HEK293 (cell line): ENCODE results near the gene USP2.
A peak's percentile ranks its signal among the peaks of the same experiment; 100 is the strongest.

Experiments used
- CTCF ChIA-PET: fragments of 350-600 bp; formaldehyde crosslinking; extraction: SDS; loops from one replicate; lab custom pipeline; 2021; ENCODE audit warnings: antibody characterized with exemption; lab: Yijun Ruan, JAX
- POLR2A ChIA-PET: fragments of 300-600 bp; formaldehyde crosslinking; extraction: SDS; loops from one replicate; lab custom pipeline; 2020; ENCODE audit warnings: antibody characterized with exemption, inconsistent platforms; lab: Yijun Ruan, JAX
- H3K27ac ChIP-seq: fragments of 200-500 bp; sonication (Bioruptor generic); 2 replicates; pipeline ENCODE4 v1.5.1; 2014; ENCODE audit warnings: low read depth, low read length, control low read depth, inconsistent platforms; ENCODE audit errors: extremely low read depth
- H3K36me3 ChIP-seq, 2 experiments: fragments of 200-500 bp in 1 of 2; sonication (Bioruptor generic) in 1 of 2; 1 replicate in 1 of 2; 2 replicates in 1 of 2; pipeline ENCODE4 v1.5.1; 2014 to 2017; ENCODE audit warnings: inconsistent platforms in 2 of 2, low read length in 2 of 2; ENCODE audit not compliant: control insufficient read depth in 2 of 2, insufficient read depth in 1 of 2
- H3K4me1 ChIP-seq: fragments of 200-500 bp; sonication (Bioruptor generic); 2 replicates; pipeline ENCODE4 v1.5.1; 2014; ENCODE audit warnings: mild to moderate bottlenecking, low read length, inconsistent platforms; ENCODE audit not compliant: control insufficient read depth, insufficient read depth
- H3K4me3 ChIP-seq: 2 replicates; pipeline ENCODE4 v1.5.1; 2011; ENCODE audit warnings: low read depth, mild to moderate bottlenecking, control low read depth, low read length, moderate library complexity
- H3K9me3 ChIP-seq: fragments of 200-500 bp; sonication (Bioruptor generic); 2 replicates; pipeline ENCODE4 v1.5.1; 2014; ENCODE audit warnings: low read depth, low read length, inconsistent platforms; ENCODE audit not compliant: control insufficient read depth, insufficient read depth
- BCL11A ChIP-seq: fragments of 450-650 bp; formaldehyde crosslinking; IDR thresholded peaks from 2 replicates; pipeline ENCODE4 v1.5.1; 2016; ENCODE audit warnings: low read depth, missing biosample characterization, missing genetic modification characterization
- EGR2 ChIP-seq: fragments of 450-650 bp; formaldehyde crosslinking; IDR thresholded peaks from 2 replicates; pipeline ENCODE4 v1.5.1; 2016; ENCODE audit warnings: low read depth, missing biosample characterization, missing genetic modification characterization
- GFI1B ChIP-seq: fragments of 450-650 bp; formaldehyde crosslinking; IDR thresholded peaks from 2 replicates; pipeline ENCODE4 v1.5.1; 2016; ENCODE audit warnings: missing biosample characterization, missing genetic modification characterization
- GLI4 ChIP-seq: fragments of 450-650 bp; formaldehyde crosslinking; IDR thresholded peaks from 2 replicates; pipeline ENCODE4 v1.5.1; 2016; ENCODE audit warnings: missing biosample characterization, missing genetic modification characterization
- GLIS2 ChIP-seq: fragments of 450-650 bp; formaldehyde crosslinking; IDR thresholded peaks from 2 replicates; pipeline ENCODE4 v1.5.1; 2016; ENCODE audit warnings: missing biosample characterization, missing genetic modification characterization
- KLF10 ChIP-seq: fragments of 450-650 bp; IDR thresholded peaks from 2 replicates; pipeline ENCODE4 v1.5.1; 2018; ENCODE audit warnings: missing biosample characterization, mild to moderate bottlenecking, missing genetic modification characterization
- OSR2 ChIP-seq: fragments of 450-650 bp; formaldehyde crosslinking; IDR thresholded peaks from 2 replicates; pipeline ENCODE4 v1.5.1; 2016; ENCODE audit warnings: missing biosample characterization, missing genetic modification characterization
- ZBTB17 ChIP-seq: fragments of 450-650 bp; formaldehyde crosslinking; IDR thresholded peaks from 2 replicates; pipeline ENCODE4 v1.5.1; 2016; ENCODE audit warnings: missing biosample characterization, missing genetic modification characterization
- ZBTB21 ChIP-seq: fragments of 450-650 bp; formaldehyde crosslinking; IDR thresholded peaks from 2 replicates; pipeline ENCODE4 v1.5.1; 2017; ENCODE audit warnings: missing biosample characterization, missing genetic modification characterization
- ZBTB48 ChIP-seq: fragments of 450-650 bp; formaldehyde crosslinking; IDR thresholded peaks from 2 replicates; pipeline ENCODE4 v1.5.1; 2016; ENCODE audit warnings: missing biosample characterization, missing genetic modification characterization
- ZFHX2 ChIP-seq: fragments of 450-650 bp; formaldehyde crosslinking; conservative IDR thresholded peaks from 2 replicates; pipeline ENCODE4 v1.5.1; 2016; ENCODE audit warnings: missing biosample characterization, missing genetic modification characterization
- ZNF292 ChIP-seq: fragments of 450-650 bp; formaldehyde crosslinking; IDR thresholded peaks from 2 replicates; pipeline ENCODE4 v1.5.1; 2016; ENCODE audit warnings: low read depth, missing biosample characterization, missing genetic modification characterization, borderline replicate concordance
- ZNF324 ChIP-seq: fragments of 450-650 bp; formaldehyde crosslinking; IDR thresholded peaks from 2 replicates; pipeline ENCODE4 v1.5.1; 2016; ENCODE audit warnings: missing biosample characterization, missing genetic modification characterization
- ZNF341 ChIP-seq: fragments of 450-650 bp; formaldehyde crosslinking; IDR thresholded peaks from 2 replicates; pipeline ENCODE4; 2016; ENCODE audit warnings: low read depth, missing biosample characterization, missing genetic modification characterization
- ZNF394 ChIP-seq: fragments of 450-650 bp; formaldehyde crosslinking; IDR thresholded peaks from 2 replicates; pipeline ENCODE4 v1.5.1; 2016; ENCODE audit warnings: missing biosample characterization, missing genetic modification characterization, mild to moderate bottlenecking, moderate library complexity, borderline replicate concordance
- ZNF521 ChIP-seq: fragments of 450-650 bp; formaldehyde crosslinking; IDR thresholded peaks from 2 replicates; pipeline ENCODE4 v1.5.1; 2017; ENCODE audit warnings: missing biosample characterization, mild to moderate bottlenecking, missing genetic modification characterization
- ZNF558 ChIP-seq: fragments of 450-650 bp; formaldehyde crosslinking; IDR thresholded peaks from 2 replicates; pipeline ENCODE4 v1.5.1; 2016; ENCODE audit warnings: missing biosample characterization, missing genetic modification characterization
- ZNF585B ChIP-seq: fragments of 450-650 bp; formaldehyde crosslinking; IDR thresholded peaks from 2 replicates; pipeline ENCODE4 v1.5.1; 2016; ENCODE audit warnings: missing biosample characterization, missing genetic modification characterization
- ZNF610 ChIP-seq: fragments of 450-650 bp; formaldehyde crosslinking; IDR thresholded peaks from 2 replicates; pipeline ENCODE4 v1.5.1; 2016; ENCODE audit warnings: missing biosample characterization, missing genetic modification characterization, borderline replicate concordance
- ZNF654 ChIP-seq: fragments of 450-650 bp; formaldehyde crosslinking; IDR thresholded peaks from 2 replicates; pipeline ENCODE4 v1.5.1; 2016; ENCODE audit warnings: low read depth, missing biosample characterization, missing genetic modification characterization
- ZNF660 ChIP-seq: fragments of 450-650 bp; IDR thresholded peaks from 2 replicates; pipeline ENCODE4 v1.5.1; 2018; ENCODE audit warnings: missing biosample characterization, mild to moderate bottlenecking, missing genetic modification characterization
- ZNF707 ChIP-seq: fragments of 450-650 bp; formaldehyde crosslinking; IDR thresholded peaks from 2 replicates; pipeline ENCODE4 v1.5.1; 2016; ENCODE audit warnings: missing biosample characterization, missing genetic modification characterization
- ZNF747 ChIP-seq: fragments of 450-650 bp; formaldehyde crosslinking; IDR thresholded peaks from 2 replicates; pipeline ENCODE4 v1.5.1; 2016; ENCODE audit warnings: missing biosample characterization, missing genetic modification characterization
- ZNF785 ChIP-seq: fragments of 450-650 bp; formaldehyde crosslinking; IDR thresholded peaks from 2 replicates; pipeline ENCODE4 v1.5.1; 2016; ENCODE audit warnings: missing biosample characterization, missing genetic modification characterization
- ZNF843 ChIP-seq: fragments of 450-650 bp; formaldehyde crosslinking; IDR thresholded peaks from 2 replicates; pipeline ENCODE4 v1.5.1; 2016; ENCODE audit warnings: missing biosample characterization, missing genetic modification characterization
- TF ChIP-seq, protein P1 (sequence below): fragments of 450-650 bp; formaldehyde crosslinking; IDR thresholded peaks from 2 replicates; pipeline ENCODE4 v1.5.1; 2016; ENCODE audit warnings: missing biosample characterization, missing genetic modification characterization
- TF ChIP-seq, protein P2 (sequence below): fragments of 450-650 bp; formaldehyde crosslinking; IDR thresholded peaks from 2 replicates; pipeline ENCODE4 v1.5.1; 2016; ENCODE audit warnings: missing biosample characterization, missing genetic modification characterization
- TF ChIP-seq, protein P3 (sequence below): fragments of 450-650 bp; formaldehyde crosslinking; IDR thresholded peaks from 2 replicates; pipeline ENCODE4 v1.5.1; 2016; ENCODE audit warnings: missing biosample characterization, missing genetic modification characterization
- TF ChIP-seq, protein P4 (sequence below): fragments of 450-650 bp; formaldehyde crosslinking; IDR thresholded peaks from 2 replicates; pipeline ENCODE4 v1.5.1; 2016; ENCODE audit warnings: missing biosample characterization, missing genetic modification characterization

USP2 gene

DNA sequence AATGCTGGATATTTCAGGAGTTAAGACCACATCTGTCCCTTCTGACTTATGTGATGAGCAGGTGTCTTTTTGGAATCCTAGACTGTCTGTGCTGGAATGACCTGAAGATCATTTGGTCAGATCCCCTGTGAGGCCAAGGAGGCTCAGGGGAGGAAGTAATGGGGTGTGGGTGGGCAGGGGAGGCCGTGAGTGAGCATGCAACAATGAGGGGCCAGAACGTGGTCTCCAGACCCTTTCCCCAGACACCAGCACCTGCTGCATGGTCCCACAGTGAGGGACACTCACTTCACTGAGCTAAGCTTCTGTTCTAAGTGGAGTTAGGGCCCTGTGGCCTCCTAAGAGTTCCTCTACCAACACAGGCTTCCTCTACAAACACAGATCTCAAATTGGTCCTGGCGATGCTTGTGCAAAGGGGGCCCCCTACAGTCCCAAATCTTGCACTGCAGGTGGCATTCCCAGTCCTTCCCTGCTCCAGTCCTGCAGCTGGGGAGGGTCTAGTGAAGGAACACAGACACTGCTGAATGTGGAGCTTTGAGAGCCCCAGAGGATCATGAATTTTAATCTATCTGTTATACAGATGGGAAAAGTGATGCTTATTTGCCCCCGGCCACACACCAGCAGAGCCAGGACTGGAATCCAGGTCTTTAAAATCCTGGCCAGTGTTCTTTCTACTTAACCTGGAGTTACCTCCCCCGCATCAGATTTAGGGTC is 7.4 kb downstream of the USP2 start:
- Histone ChIP-seq H3K4me1 (peaks cover 2% of the 10 kb centered on the region; the same call in 1 of the 2 replicates), H3K27ac (no peak overlapping the region), H3K36me3 (no peaks in the 10 kb centered on the region), H3K9me3 (no peaks in the 10 kb centered on the region), H3K4me3 (no peak overlapping the region)
- ChIA-PET CTCF (interaction anchor here (0.5 to 13.7 kb wide), 39 partner anchors 7 to 1054 kb away, joined by 3 to 160 read pairs (median 4); partner anchors contain the start of genes C1QTNF5, CBL, CENATAC and RNF26), POLR2A (interaction anchor here (0.6 to 2.5 kb wide), 6 partner anchors 13 to 290 kb away, joined by 3 to 16 read pairs (median 6); partner anchors contain the start of genes C2CD2L and MCAM)
- peak; percentile 88 for TF ChIP-seq ZNF654 (tag by site-specific recombination)
- no peak for TF ChIP-seq ZNF785
- TF ChIP-seq, protein P1, sequence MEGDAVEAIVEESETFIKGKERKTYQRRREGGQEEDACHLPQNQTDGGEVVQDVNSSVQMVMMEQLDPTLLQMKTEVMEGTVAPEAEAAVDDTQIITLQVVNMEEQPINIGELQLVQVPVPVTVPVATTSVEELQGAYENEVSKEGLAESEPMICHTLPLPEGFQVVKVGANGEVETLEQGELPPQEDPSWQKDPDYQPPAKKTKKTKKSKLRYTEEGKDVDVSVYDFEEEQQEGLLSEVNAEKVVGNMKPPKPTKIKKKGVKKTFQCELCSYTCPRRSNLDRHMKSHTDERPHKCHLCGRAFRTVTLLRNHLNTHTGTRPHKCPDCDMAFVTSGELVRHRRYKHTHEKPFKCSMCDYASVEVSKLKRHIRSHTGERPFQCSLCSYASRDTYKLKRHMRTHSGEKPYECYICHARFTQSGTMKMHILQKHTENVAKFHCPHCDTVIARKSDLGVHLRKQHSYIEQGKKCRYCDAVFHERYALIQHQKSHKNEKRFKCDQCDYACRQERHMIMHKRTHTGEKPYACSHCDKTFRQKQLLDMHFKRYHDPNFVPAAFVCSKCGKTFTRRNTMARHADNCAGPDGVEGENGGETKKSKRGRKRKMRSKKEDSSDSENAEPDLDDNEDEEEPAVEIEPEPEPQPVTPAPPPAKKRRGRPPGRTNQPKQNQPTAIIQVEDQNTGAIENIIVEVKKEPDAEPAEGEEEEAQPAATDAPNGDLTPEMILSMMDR (tag by site-specific recombination) = peak; percentile 34; the same call in 1 of the 2 replicates
- TF ChIP-seq ZBTB48 (tag by site-specific recombination) = peak; percentile 67
- peak; percentile 24; the same call in 1 of the 2 replicates for TF ChIP-seq ZBTB17 (tag by site-specific recombination)
- TF ChIP-seq GFI1B (tag by site-specific recombination) = no peak
- TF ChIP-seq ZNF558 (tag by site-specific recombination) = no peak
- no peak for TF ChIP-seq ZNF610 (tag by site-specific recombination)
- no peak for TF ChIP-seq ZNF747
- TF ChIP-seq ZBTB21 = no peak
- TF ChIP-seq ZNF585B (tag by site-specific recombination) = no peak
- no peak for TF ChIP-seq ZNF292
- no peak for TF ChIP-seq ZNF324 (tag by site-specific recombination)
- TF ChIP-seq, protein P2, sequence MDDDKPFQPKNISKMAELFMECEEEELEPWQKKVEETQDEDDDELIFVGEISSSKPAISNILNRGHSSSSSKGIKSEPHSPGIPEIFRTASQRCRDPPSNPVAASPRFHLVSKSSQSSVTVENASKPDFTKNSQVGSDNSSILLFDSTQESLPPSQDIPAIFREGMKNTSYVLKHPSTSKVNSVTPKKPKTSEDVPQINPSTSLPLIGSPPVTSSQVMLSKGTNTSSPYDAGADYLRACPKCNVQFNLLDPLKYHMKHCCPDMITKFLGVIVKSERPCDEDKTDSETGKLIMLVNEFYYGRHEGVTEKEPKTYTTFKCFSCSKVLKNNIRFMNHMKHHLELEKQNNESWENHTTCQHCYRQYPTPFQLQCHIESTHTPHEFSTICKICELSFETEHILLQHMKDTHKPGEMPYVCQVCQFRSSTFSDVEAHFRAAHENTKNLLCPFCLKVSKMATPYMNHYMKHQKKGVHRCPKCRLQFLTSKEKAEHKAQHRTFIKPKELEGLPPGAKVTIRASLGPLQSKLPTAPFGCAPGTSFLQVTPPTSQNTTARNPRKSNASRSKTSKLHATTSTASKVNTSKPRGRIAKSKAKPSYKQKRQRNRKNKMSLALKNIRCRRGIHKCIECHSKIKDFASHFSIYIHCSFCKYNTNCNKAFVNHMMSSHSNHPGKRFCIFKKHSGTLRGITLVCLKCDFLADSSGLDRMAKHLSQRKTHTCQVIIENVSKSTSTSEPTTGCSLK (tag by site-specific recombination) = no peak
- TF ChIP-seq ZNF707 (tag by site-specific recombination) = no peak
- no peak for TF ChIP-seq ZFHX2 (tag by site-specific recombination)
- 0 out of 2 replicates have a peak, but pooled peaks have one; percentile 24 for TF ChIP-seq ZNF660 (tag by site-specific recombination)
- TF ChIP-seq ZNF521 (tag by site-specific recombination) = no peak
- TF ChIP-seq ZNF341 (tag by site-specific recombination) = no peak
- TF ChIP-seq ZNF394 = no peak
- no peak for TF ChIP-seq KLF10 (tag by site-specific recombination)
- TF ChIP-seq OSR2 = no peak
- TF ChIP-seq EGR2 = 0 out of 2 replicates have a peak, but pooled peaks have one; percentile 9
- no peak for TF ChIP-seq GLI4
- TF ChIP-seq, protein P3, sequence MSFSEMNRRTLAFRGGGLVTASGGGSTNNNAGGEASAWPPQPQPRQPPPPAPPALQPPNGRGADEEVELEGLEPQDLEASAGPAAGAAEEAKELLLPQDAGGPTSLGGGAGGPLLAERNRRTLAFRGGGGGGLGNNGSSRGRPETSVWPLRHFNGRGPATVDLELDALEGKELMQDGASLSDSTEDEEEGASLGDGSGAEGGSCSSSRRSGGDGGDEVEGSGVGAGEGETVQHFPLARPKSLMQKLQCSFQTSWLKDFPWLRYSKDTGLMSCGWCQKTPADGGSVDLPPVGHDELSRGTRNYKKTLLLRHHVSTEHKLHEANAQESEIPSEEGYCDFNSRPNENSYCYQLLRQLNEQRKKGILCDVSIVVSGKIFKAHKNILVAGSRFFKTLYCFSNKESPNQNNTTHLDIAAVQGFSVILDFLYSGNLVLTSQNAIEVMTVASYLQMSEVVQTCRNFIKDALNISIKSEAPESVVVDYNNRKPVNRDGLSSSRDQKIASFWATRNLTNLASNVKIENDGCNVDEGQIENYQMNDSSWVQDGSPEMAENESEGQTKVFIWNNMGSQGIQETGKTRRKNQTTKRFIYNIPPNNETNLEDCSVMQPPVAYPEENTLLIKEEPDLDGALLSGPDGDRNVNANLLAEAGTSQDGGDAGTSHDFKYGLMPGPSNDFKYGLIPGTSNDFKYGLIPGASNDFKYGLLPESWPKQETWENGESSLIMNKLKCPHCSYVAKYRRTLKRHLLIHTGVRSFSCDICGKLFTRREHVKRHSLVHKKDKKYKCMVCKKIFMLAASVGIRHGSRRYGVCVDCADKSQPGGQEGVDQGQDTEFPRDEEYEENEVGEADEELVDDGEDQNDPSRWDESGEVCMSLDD (tag by site-specific recombination) = no peak
- TF ChIP-seq ZNF843 (tag by site-specific recombination) = no peak
- TF ChIP-seq BCL11A = no peak
- TF ChIP-seq, protein P4, sequence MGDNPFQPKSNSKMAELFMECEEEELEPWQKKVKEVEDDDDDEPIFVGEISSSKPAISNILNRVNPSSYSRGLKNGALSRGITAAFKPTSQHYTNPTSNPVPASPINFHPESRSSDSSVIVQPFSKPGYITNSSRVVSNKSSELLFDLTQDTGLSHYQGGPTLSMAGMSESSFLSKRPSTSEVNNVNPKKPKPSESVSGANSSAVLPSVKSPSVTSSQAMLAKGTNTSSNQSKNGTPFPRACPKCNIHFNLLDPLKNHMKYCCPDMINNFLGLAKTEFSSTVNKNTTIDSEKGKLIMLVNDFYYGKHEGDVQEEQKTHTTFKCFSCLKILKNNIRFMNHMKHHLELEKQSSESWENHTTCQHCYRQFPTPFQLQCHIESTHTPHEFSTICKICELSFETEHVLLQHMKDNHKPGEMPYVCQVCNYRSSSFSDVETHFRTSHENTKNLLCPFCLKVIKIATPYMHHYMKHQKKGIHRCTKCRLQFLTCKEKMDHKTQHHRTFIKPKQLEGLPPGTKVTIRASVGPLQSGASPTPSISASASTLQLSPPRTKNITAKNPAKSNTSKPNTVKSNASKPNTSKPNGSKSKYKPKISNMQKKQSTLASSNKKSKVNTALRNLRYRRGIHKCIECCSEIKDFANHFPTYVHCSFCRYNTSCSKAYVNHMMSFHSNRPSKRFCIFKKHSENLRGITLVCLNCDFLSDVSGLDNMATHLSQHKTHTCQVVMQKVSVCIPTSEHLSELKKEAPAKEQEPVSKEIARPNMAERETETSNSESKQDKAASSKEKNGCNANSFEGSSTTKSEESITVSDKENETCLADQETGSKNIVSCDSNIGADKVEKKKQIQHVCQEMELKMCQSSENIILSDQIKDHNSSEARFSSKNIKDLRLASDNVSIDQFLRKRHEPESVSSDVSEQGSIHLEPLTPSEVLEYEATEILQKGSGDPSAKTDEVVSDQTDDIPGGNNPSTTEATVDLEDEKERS (tag by site-specific recombination) = no peak
- TF ChIP-seq GLIS2 (tag by site-specific recombination) = no peak
